Activated CD4-positive, alpha-beta memory T cell treated with anti-CD3 and anti-CD28 coated beads for 36 hours (primary cell): ENCODE results near the gene SLC34A1. TPM values are rescaled to one million over a fixed set of nuclear protein-coding genes. Genes with fewer than 3 reads are reported as not detected.

Source experiments
- CTCF ChIA-PET: fragments of 350-600 bp; sonication (Branson Sonifier 250); formaldehyde crosslinking; loops from one replicate; lab custom pipeline; 2021; ENCODE audit warnings: antibody characterized with exemption, inconsistent platforms; lab: Charles Lee
- POLR2A ChIA-PET: fragments of 350-600 bp; sonication (Branson Sonifier 250); formaldehyde crosslinking; loops from one replicate; lab custom pipeline; 2021; ENCODE audit warnings: antibody characterized with exemption; lab: Charles Lee
- DNase-seq: peaks from one replicate; pipeline ENCODE4 v3.0.0-alpha.2; 2020
- H3K27ac Mint-ChIP-seq: one replicate; pipeline ENCODE4 v1.8.0; 2021; ENCODE audit warnings: mixed read lengths
- H3K27me3 Mint-ChIP-seq: one replicate; pipeline ENCODE4 v1.8.0; 2021; ENCODE audit warnings: mixed read lengths
- H3K36me3 Mint-ChIP-seq: one replicate; pipeline ENCODE4 v1.8.0; 2021; ENCODE audit warnings: mixed read lengths
- H3K4me1 Mint-ChIP-seq: one replicate; pipeline ENCODE4 v1.8.0; 2021; ENCODE audit warnings: low read depth, mixed read lengths
- H3K4me3 Mint-ChIP-seq: one replicate; pipeline ENCODE4 v1.8.0; 2021; ENCODE audit warnings: mild to moderate bottlenecking, mixed read lengths
- H3K9me3 Mint-ChIP-seq: one replicate; pipeline ENCODE4 v1.8.0; 2021; ENCODE audit warnings: mixed read lengths
- intact Hi-C: fragments of 100-400 bp; cut with micrococcal nuclease; formaldehyde crosslinking; loops from one replicate; pipeline ENCODE4 v1.15.1; 2023
- total RNA-seq, 2 experiments: library from RNA; stranded (reverse); gene quantifications; one replicate each; pipeline ENCODE4 v1.2.3, GENCODE V29; 2021

SLC34A1 gene
- total RNA-seq, 2 experiments from 2014 or later, result 0.15 TPM; not detected in 1

DNA sequence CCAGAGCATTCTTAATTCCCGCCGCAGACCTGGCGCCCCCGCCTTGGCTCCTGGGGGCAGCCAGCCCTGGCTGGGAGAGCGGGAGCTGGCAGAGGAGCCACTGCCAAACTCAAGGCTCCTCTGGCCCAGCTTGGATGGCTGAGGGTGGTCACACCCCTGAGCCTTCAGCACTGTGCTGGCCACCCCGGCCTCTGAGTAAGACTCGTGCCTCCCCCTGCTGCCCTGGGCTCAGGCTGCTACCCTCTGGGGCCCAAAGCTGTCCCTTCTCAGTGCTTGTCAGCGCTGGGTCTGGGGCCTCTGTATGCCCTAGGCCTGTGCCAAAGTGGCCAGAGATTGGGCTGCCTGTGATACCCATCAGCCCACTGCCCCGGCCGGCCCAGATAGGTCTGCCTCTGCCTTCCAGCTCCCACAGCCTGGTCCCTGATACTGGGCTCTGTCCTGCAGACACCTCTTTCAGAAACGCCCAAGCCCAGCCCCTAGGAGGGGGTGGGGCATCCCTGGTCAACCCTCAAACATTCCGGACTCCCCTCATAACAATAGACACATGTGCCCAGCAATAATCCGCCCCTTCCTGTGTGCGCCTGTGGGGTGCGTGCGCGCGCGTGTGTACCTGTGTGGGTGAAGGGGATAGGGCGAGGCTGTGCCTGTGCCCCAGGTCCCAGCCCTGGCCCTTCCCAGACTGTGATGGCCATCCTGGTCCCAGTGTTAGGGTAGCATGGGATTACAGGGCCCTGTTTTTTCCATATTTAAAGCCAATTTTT lies 58.0 kb downstream of the SLC34A1 start:
- Mint-ChIP-seq H3K27ac (no peak overlapping the region), H3K4me1 (peaks cover 69% of the 10 kb centered on the region), H3K4me3 (no peak overlapping the region), H3K27me3 (no peaks in the 10 kb centered on the region), H3K36me3 (peaks cover 40% of the 10 kb centered on the region), H3K9me3 (no peaks in the 10 kb centered on the region)
- DNase-seq, result no peak
- ChIA-PET POLR2A (interaction anchor here (1.3 to 14.3 kb wide), 3 partner anchors 12 to 39 kb away, joined by 3 to 319 read pairs (median 81); partner anchors contain the start of gene GRK6), CTCF (interaction anchor here (0.6 to 29.1 kb wide), 4 partner anchors 10 to 37 kb away, joined by 4 to 624 read pairs (median 52); partner anchors contain the start of genes F12, GRK6 and PFN3)
- intact Hi-C loops, result no loop called here

DNA sequence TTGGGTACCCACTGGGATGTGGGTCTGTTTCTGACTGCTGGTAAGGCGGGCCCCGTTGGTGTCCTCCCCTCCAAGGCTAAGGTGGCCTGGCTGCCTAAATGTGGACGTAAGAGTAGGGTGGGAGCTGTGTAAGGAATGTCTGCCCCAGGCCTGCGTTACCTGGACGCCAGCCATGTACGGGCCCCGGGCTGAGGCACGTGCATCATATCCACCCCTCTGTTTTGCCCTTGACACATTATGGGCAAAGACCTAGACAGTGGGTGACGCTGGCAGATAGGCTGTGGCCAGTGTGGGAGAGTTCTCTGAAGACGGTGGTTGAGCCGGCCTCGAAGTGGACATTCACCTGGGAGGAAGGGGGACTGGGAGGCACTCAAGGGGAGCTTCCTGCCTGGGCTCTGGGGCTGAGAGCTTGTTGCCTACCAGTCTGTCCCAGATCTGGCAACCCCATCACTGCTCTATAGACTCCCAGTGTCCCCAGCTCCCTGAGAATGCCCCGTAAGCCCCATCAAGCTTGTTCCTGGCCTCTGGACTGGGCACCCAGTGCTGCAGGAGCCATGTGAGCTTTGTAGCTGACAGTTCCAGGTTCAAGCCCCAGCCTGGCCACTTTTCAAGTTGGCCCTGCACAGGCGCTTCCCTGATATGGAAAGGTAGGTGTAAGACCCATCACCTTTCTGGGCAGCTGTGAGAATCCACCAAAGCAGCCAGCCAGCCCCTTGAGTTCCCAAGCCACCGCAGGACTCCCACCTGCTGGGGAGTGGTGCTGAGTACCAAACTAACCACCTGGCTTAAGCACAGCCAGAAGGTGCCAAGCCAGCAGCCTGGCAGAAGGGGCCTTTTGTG lies 59.1 kb downstream of the SLC34A1 start:
- ChIA-PET POLR2A (interaction anchor here (0.6 to 14.3 kb wide), 8 partner anchors 10 to 90 kb away, joined by 3 to 319 read pairs (median 5); partner anchors contain the start of gene GRK6), CTCF (interaction anchor here (1.7 to 29.1 kb wide), 5 partner anchors 11 to 134 kb away, joined by 4 to 624 read pairs (median 74); partner anchors contain the start of genes F12, GRK6 and PFN3)
- no peaks in the 10 kb centered on the region for H3K9me3 Mint-ChIP-seq
- intact Hi-C loops, result no loop called here
- H3K27ac Mint-ChIP-seq, result peak overlapping the region; percentile 70
- H3K4me3 Mint-ChIP-seq, result no peak overlapping the region
- no peaks in the 10 kb centered on the region for H3K27me3 Mint-ChIP-seq
- DNase-seq, result no peak
- H3K36me3 Mint-ChIP-seq, result peaks cover 29% of the 10 kb centered on the region
- peaks cover 68% of the 10 kb centered on the region for H3K4me1 Mint-ChIP-seq

DNA sequence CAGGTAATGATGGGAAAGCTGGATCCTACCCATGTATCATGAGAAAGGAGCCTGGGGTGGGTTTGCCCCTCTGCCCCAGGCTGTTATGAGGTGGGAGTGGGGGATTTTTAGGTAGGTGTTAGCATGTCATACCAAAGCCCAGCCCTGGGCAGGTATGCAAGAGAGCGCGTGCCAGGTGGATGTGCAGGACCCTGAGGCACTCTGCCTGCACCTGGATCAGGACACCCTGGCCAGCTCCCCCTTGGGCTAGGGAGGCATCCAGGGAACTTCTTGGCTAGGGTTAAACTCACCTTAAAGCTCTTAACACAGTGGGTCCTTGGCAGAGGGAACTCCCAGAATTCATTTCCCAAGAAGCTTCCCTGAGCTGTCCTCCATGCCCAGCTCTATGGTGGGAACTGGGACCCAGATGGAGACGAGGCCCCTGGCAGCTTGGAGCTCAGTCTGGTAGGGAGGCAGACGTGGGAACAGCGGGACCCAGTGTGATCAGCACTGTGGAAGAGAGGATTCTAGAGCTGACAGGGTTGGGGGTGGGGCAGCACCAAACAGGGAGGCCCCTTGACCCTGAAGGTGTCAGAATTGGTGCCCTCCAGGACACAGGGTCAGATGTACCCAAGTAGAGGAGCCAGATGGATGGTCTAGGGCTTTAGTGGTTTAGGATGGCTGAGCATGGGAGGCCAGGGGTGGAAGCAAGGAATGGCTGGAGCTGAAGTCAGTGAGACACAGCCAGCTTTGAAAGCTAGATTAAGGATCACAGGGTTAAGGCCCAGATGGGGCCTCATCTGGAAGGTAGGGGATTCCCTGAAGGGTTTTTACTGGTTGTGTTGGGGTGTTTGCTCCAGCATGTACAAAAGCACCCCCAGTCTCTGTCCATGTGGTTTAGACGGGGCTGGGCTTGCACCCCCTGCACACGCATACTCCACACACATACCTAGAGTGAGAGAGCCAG lies 60.1 kb downstream of the SLC34A1 start:
- H3K4me1 Mint-ChIP-seq, result peaks cover 64% of the 10 kb centered on the region
- intact Hi-C loops, result loop anchor here (1.0 kb wide), 2 partner anchors 10 to 15 kb away; no protein-coding TSS in a partner anchor
- ChIA-PET CTCF (interaction anchor here (1.7 to 29.1 kb wide), 5 partner anchors 10 to 135 kb away, joined by 4 to 624 read pairs (median 74); partner anchors contain the start of genes F12, GRK6 and PFN3), POLR2A (interaction anchor here (0.6 to 14.3 kb wide), 11 partner anchors 9 to 91 kb away, joined by 3 to 319 read pairs (median 5); partner anchors contain the start of gene GRK6)
- H3K27me3 Mint-ChIP-seq, result no peaks in the 10 kb centered on the region
- DNase-seq, result peak; percentile 44
- H3K27ac Mint-ChIP-seq, result peak overlapping the region; percentile 81
- H3K36me3 Mint-ChIP-seq, result peaks cover 23% of the 10 kb centered on the region
- H3K4me3 Mint-ChIP-seq, result peak overlapping the region; percentile 67
- H3K9me3 Mint-ChIP-seq, result no peaks in the 10 kb centered on the region

DNA sequence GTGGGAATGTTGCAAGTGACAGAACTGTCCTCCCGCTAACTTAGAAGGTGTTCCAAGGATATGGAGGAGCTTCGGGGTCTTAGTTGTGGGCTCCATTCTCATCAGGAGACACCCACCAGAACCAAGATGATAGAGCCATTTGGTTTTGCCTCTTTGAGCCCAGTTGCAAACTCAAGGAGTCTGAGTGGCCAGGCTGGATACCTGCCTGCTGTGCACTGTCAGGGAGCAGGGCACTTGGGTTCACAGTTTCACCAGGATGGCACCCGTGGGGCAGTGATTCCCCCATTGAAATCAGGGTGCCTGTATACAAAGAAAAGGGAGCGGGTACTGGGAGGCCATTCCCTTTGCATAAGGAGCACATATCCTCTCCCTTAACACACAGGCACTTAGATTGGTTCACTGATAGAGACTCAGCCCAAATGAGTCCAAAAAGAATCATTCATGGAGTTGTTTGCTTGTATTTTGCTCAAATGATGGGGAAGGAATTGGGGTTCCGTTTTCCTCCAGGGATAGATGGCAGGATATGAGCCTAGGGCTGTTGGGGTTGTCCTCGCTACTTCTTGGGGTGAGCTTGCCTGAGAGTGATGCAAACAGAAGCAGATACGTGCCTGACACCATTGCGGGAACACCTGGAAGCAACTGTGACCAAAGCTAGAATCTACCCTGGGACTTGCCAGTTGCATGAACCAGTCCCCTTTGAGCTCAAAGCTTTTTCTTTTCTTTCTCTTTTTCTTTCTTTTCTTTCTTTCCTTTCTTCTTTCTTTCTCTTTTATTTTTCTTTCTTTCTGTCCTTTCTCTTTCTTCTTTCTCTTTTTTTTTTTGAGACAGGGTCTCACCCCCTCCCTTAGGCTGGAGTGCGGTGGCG lies 61.0 kb downstream of the SLC34A1 start:
- peak overlapping the region; percentile 67 for H3K4me3 Mint-ChIP-seq
- DNase-seq, result peak; percentile 52
- CTCF ChIA-PET, result interaction anchor here (0.7 to 29.1 kb wide), 9 partner anchors 8 to 136 kb away, joined by 3 to 624 read pairs (median 7); partner anchors contain the start of genes F12, GRK6 and PFN3
- H3K4me1 Mint-ChIP-seq, result peaks cover 55% of the 10 kb centered on the region
- POLR2A ChIA-PET, result interaction anchor here (0.6 to 14.3 kb wide), 12 partner anchors 8 to 136 kb away, joined by 3 to 319 read pairs (median 4); partner anchors contain the start of gene GRK6
- intact Hi-C loops, result loop anchor here (1.0 kb wide), 1 partner anchor 16 kb away; no protein-coding TSS in a partner anchor
- H3K36me3 Mint-ChIP-seq, result peaks cover 15% of the 10 kb centered on the region
- no peaks in the 10 kb centered on the region for H3K9me3 Mint-ChIP-seq
- H3K27me3 Mint-ChIP-seq, result no peaks in the 10 kb centered on the region
- H3K27ac Mint-ChIP-seq, result peak overlapping the region; percentile 81

DNA sequence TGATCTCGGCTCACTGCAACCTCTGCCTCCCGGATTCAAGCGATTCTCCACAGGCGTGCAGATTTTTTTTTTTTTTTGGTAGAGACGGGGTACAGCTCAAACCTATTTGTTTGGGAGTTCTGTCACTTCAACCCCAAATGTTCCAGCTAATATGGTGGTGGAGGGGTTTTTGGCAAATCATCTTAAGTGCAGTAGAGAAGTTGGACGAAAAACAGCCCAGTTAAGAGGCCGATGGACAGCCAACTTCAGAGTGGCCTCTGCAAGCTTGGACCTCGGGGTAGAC lies 61.6 kb downstream of the SLC34A1 start:
- H3K4me1 Mint-ChIP-seq, result peaks cover 50% of the 10 kb centered on the region
- intact Hi-C loops, result loop anchor here (1.0 to 2.0 kb wide), 2 partner anchors 17 to 55 kb away; no protein-coding TSS in a partner anchor
- no peaks in the 10 kb centered on the region for H3K9me3 Mint-ChIP-seq
- H3K27ac Mint-ChIP-seq, result peak overlapping the region; percentile 81
- H3K36me3 Mint-ChIP-seq, result peaks cover 12% of the 10 kb centered on the region
- no peaks in the 10 kb centered on the region for H3K27me3 Mint-ChIP-seq
- ChIA-PET POLR2A (interaction anchor here (1.0 to 14.3 kb wide), 8 partner anchors 9 to 137 kb away, joined by 3 to 319 read pairs (median 5); partner anchors contain the start of gene GRK6), CTCF (interaction anchor here (0.7 to 29.1 kb wide), 8 partner anchors 8 to 136 kb away, joined by 3 to 624 read pairs (median 25); partner anchors contain the start of genes F12, GRK6 and PFN3)
- no peak for DNase-seq
- peak overlapping the region; percentile 67 for H3K4me3 Mint-ChIP-seq

DNA sequence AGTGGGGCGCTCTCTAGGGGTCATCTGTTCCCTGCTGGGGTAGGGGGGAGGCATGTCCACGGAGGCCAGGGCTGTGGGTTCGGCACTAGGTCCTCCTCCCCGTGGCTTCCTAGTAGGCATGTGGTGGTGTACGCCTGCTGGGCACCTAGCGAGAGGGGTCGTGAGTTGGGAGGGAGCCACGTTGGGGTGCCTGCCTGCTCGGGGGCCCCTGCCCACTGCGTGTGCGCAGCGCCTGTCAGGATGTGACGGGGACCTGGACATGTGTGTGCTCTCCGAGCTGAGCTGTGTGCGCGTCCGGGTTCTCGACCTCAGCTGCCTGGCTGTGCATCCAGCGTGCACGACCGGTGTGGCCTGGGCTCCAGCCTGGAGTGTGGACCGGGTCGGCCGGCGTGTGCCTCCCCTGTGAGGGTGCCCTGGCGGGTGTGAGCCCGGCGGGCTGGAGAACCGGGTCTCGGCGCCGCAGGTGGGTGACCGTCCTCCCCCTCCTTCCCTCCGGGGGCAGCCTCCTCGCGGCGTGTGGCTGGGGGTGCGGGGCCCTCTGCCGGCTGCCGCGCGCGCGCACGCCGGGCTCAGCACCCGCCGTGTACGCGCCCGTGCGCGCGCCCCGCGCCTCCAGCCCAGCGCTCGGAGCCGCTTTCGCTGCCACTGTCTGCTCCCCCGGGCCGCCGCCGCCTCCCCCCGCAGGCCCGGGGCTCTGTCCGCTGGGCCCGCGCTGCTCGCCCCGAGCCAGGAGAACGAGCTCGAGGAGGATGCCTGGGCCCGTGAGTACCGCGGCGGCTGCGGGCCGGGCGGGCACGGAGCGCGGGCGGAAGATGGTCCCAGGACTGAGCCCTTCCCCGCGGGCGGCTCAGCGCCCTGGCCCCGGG lies 62.2 kb downstream of the SLC34A1 start, which contains the start of gene PRR7:
Gene PRR7, plus strand, starts transcription at position 615 of the 866 bp plus-strand sequence. CDS start 8,254 bp downstream, outside the sequence.
- Mint-ChIP-seq H3K4me3 (peak within 1 kb of the TSS; percentile 67), H3K36me3 (peaks cover 9% of the 10 kb centered on the region), H3K4me1 (peaks cover 48% of the 10 kb centered on the region), H3K27ac (peak within 1 kb of the TSS; percentile 81), H3K9me3 (no peaks in the 10 kb centered on the region), H3K27me3 (no peaks in the 10 kb centered on the region)
- ChIA-PET CTCF (interaction anchor here (1.0 to 29.1 kb wide), 8 partner anchors 8 to 136 kb away, joined by 3 to 624 read pairs (median 25); partner anchors contain the start of genes F12, GRK6 and PFN3), POLR2A (interaction anchor here (0.7 to 14.3 kb wide), 12 partner anchors 9 to 138 kb away, joined by 3 to 319 read pairs (median 4); partner anchors contain the start of gene GRK6)
- peak; percentile 77 for DNase-seq
- intact Hi-C loops, result loop anchor here (2.0 kb wide), 1 partner anchor 56 kb away; no protein-coding TSS in a partner anchor

DNA sequence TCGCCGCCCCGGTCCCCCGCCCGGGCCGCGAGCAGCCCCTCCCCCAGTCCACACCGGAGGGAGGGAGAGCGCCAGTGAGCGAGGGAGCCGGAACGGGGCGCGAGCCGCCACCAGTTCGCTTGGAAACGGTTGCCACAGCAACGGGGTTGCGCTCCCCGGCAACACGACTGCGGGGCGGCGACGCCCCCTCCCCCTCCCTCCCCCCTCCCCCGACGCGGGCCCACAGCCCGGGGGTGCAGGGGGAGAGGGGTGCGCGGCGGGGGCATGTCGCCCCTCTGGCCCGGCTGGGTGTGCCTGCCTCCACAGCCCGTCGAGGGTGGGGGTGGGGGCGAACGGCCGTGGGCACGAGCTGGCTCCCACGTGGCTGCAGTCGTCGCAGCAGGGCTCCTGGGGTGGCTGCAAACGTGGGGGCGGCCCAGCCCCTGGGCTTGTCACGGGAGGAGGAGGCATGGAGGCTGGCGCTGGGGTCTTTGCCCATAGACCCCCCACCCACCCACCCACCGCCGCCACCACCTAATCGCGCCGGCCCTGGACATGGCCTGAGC lies 62.9 kb downstream of the SLC34A1 start:
- H3K27me3 Mint-ChIP-seq, result no peaks in the 10 kb centered on the region
- CTCF ChIA-PET, result interaction anchor here (1.4 to 29.1 kb wide), 7 partner anchors 7 to 58 kb away, joined by 7 to 624 read pairs (median 43); partner anchors contain the start of genes F12, GRK6 and PFN3
- H3K36me3 Mint-ChIP-seq, result peaks cover 4% of the 10 kb centered on the region
- peak; percentile 77 for DNase-seq
- peak overlapping the region; percentile 62 for H3K4me3 Mint-ChIP-seq
- intact Hi-C loops, result loop anchor here (2.0 kb wide), 1 partner anchor 56 kb away; no protein-coding TSS in a partner anchor
- POLR2A ChIA-PET, result interaction anchor here (0.7 to 14.3 kb wide), 8 partner anchors 8 to 135 kb away, joined by 3 to 319 read pairs (median 4); partner anchors contain the start of gene GRK6
- H3K27ac Mint-ChIP-seq, result no peak overlapping the region
- H3K9me3 Mint-ChIP-seq, result no peaks in the 10 kb centered on the region
- H3K4me1 Mint-ChIP-seq, result peaks cover 43% of the 10 kb centered on the region

DNA sequence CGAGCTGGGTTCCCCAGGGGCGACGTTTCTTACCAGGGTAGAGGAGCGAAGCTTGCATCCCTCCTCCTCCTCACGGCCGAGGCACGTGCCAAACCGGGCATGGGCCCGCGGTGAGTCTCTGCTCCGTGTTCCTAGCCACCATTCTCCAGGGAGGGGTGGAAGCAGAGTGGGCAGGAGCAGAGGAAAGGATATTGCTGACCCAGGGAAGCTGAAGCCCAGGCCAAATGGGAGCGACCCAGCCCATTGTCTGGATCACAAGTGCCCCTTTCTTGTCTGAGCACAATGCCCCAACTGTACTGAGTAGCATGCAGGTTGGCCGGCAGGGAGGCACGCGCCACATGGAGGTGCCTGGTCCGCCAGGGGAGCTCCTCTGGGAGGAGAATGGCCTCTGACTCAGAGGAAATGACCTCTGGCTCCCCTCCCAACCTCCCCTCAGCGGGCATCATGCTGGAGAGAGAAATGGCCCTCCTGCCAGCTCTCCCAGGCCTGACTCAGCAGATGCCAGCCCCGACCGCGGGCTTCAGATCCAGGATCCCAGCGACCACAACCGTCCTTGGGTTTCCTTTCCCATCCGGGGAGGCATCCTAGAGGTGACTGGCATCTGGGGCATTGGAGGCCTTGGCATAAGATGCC lies 63.5 kb downstream of the SLC34A1 start:
- DNase-seq, result peak; percentile 41
- intact Hi-C loops, result loop anchor here (2.0 kb wide), 1 partner anchor 57 kb away; no protein-coding TSS in a partner anchor
- ChIA-PET CTCF (interaction anchor here (0.7 to 29.1 kb wide), 6 partner anchors 9 to 138 kb away, joined by 3 to 624 read pairs (median 42); partner anchors contain the start of genes F12, GRK6 and PFN3), POLR2A (interaction anchor here (0.8 to 14.3 kb wide), 8 partner anchors 7 to 135 kb away, joined by 3 to 319 read pairs (median 4); partner anchors contain the start of gene GRK6)
- H3K9me3 Mint-ChIP-seq, result no peaks in the 10 kb centered on the region
- peaks cover 38% of the 10 kb centered on the region for H3K4me1 Mint-ChIP-seq
- H3K27me3 Mint-ChIP-seq, result no peaks in the 10 kb centered on the region
- peak overlapping the region; percentile 62 for H3K4me3 Mint-ChIP-seq
- no peaks in the 10 kb centered on the region for H3K36me3 Mint-ChIP-seq
- peak overlapping the region; percentile 28 for H3K27ac Mint-ChIP-seq
